C1 segment of cervical spinal cord (tissue), 14 donors: Measurements from ENCODE around the gene SLC6A12.
A peak's percentile ranks its signal among the peaks of the same experiment; 100 is the strongest.
"Not testable (repeated sequence)": the region's sequence is repeated elsewhere in the genome, so short reads cannot be mapped to it uniquely, and the experiment has no call there.

Source experiments
- DNase-seq, 14 donors: peaks; one replicate each; lab custom pipeline; 2025; lab: John Stamatoyannopoulos, UW

Gene SLC6A12

GRCh38 chr12:217029-217428, 3.1 kb upstream of the SLC6A12 start:
- not testable (repeated sequence) for DNase-seq

- DNase-seq: no peak
These were observed 1.2 kb upstream of the SLC6A12 start for GRCh38 chr12:215116-215515.

GRCh38 chr12:213527-213932, 427 bp downstream of the SLC6A12 start:
- DNase-seq: no peak

- no peak for DNase-seq
These were observed 1.0 kb downstream of the SLC6A12 start for GRCh38 chr12:212715-213526.

GRCh38 chr12:212415-212714, 1.6 kb downstream of the SLC6A12 start:
- DNase-seq: no peak

GRCh38 chr12:211639-212414, 2.1 kb downstream of the SLC6A12 start:
- DNase-seq: no peak

GRCh38 chr12:211142-211465, 2.9 kb downstream of the SLC6A12 start:
- no peak for DNase-seq

GRCh38 chr12:210277-211141, 3.4 kb downstream of the SLC6A12 start:
- DNase-seq: no peak

GRCh38 chr12:209851-210250, 4.1 kb downstream of the SLC6A12 start:
- no peak for DNase-seq

GRCh38 chr12:209246-209645, 4.7 kb downstream of the SLC6A12 start:
- no peak for DNase-seq

- DNase-seq: no peak
These were observed 5.1 kb downstream of the SLC6A12 start for GRCh38 chr12:208813-209212.

GRCh38 chr12:207804-208203, 6.2 kb downstream of the SLC6A12 start:
- no peak for DNase-seq

GRCh38 chr12:206746-207440, 7.1 kb downstream of the SLC6A12 start:
- no peak for DNase-seq

GRCh38 chr12:205026-205425, 8.9 kb downstream of the SLC6A12 start:
- DNase-seq: no peak

GRCh38 chr12:204261-204678, 9.7 kb downstream of the SLC6A12 start:
- DNase-seq: no peak

GRCh38 chr12:203462-204260, 10.3 kb downstream of the SLC6A12 start:
- DNase-seq: peak in 7 of 14 donors; percentile 11 to 53 (median 27)

- DNase-seq: no peak
These were observed 10.9 kb downstream of the SLC6A12 start for GRCh38 chr12:203074-203461.

GRCh38 chr12:202081-202731, 11.8 kb downstream of the SLC6A12 start:
- peak in 5 of 14 donors; percentile 9 to 83 (median 24) for DNase-seq

- DNase-seq: peak in 1 of 14 donors; percentile 20
These were observed 12.6 kb downstream of the SLC6A12 start for GRCh38 chr12:201361-201760.

- peak in 1 of 14 donors; percentile 8 for DNase-seq
These were observed 15.3 kb downstream of the SLC6A12 start for GRCh38 chr12:198705-199104.
